ENCODE data around the gene PAX5.

PAX5 gene

GRCh38 chr9:36848946-36849345 is 185.1 kb downstream of the PAX5 start:
- no peak for DNase-seq

GRCh38 chr9:36847781-36848673 is 186.0 kb downstream of the PAX5 start:
- DNase-seq = no peak

GRCh38 chr9:36846621-36847020 is 187.4 kb downstream of the PAX5 start:
- no peak for DNase-seq

GRCh38 chr9:36845844-36846243 is 188.2 kb downstream of the PAX5 start:
- DNase-seq = no peak

- DNase-seq = no peak
These were observed 189.1 kb downstream of the PAX5 start for GRCh38 chr9:36844961-36845360.

- no peak for DNase-seq
These were observed 190.1 kb downstream of the PAX5 start for GRCh38 chr9:36843964-36844363.

- DNase-seq = no peak
These were observed 191.2 kb downstream of the PAX5 start for GRCh38 chr9:36842560-36843530.

GRCh38 chr9:36840898-36841536 is 193.1 kb downstream of the PAX5 start:
- DNase-seq = no peak

- DNase-seq = no peak
These were observed 194.8 kb downstream of the PAX5 start for GRCh38 chr9:36839131-36839885.

- no peak for DNase-seq
These were observed 196.3 kb downstream of the PAX5 start for GRCh38 chr9:36837431-36838405.

- no peak for DNase-seq
These were observed 197.6 kb downstream of the PAX5 start for GRCh38 chr9:36836486-36836885.

GRCh38 chr9:36835271-36835996 is 198.6 kb downstream of the PAX5 start:
- no peak for DNase-seq

- DNase-seq = no peak
These were observed 199.3 kb downstream of the PAX5 start for GRCh38 chr9:36834736-36835135.

- DNase-seq = no peak
These were observed 200.1 kb downstream of the PAX5 start for GRCh38 chr9:36833954-36834353.

GRCh38 chr9:36832164-36832795 is 201.8 kb downstream of the PAX5 start:
- DNase-seq = no peak

- no peak for DNase-seq
These were observed 202.5 kb downstream of the PAX5 start for GRCh38 chr9:36831381-36832161.

GRCh38 chr9:36828611-36829013 is 205.5 kb downstream of the PAX5 start:
- DNase-seq = no peak

GRCh38 chr9:36827593-36827992 is 206.5 kb downstream of the PAX5 start:
- DNase-seq = no peak

GRCh38 chr9:36826581-36826980 is 207.5 kb downstream of the PAX5 start:
- no peak for DNase-seq
